Stimulated activated CD4-positive, alpha-beta T cell treated with anti-CD3 and anti-CD28 coated beads, TNF-alpha, amount 100 ng/mL, for 24 hours (primary cell): ENCODE results near the gene PAK1.

Source experiments
- DNase-seq, 3 experiments: peaks; one replicate each; pipeline ENCODE4 v3.0.0-alpha.2; 2020; ENCODE audit warnings: low read depth in 3 of 3

PAK1 gene

GRCh38 chr11:77436506-77436905 is 37.4 kb downstream of the PAK1 start:
- DNase-seq = no peak

- no peak for DNase-seq
Measured at GRCh38 chr11:77435972-77436371, 37.9 kb downstream of the PAK1 start.

GRCh38 chr11:77431813-77432212 is 42.1 kb downstream of the PAK1 start:
- no peak for DNase-seq

GRCh38 chr11:77428598-77428997 is 45.3 kb downstream of the PAK1 start:
- DNase-seq = no peak

- no peak for DNase-seq
Measured at GRCh38 chr11:77425346-77425745, 48.5 kb downstream of the PAK1 start.

- no peak for DNase-seq
Measured at GRCh38 chr11:77424644-77425043, 49.2 kb downstream of the PAK1 start.

- DNase-seq = no peak
Measured at GRCh38 chr11:77423624-77424023, 50.3 kb downstream of the PAK1 start.

- no peak for DNase-seq
Measured at GRCh38 chr11:77422687-77423086, 51.2 kb downstream of the PAK1 start.

GRCh38 chr11:77421041-77421723 is 52.7 kb downstream of the PAK1 start:
- DNase-seq = no peak

- DNase-seq = no peak
Measured at GRCh38 chr11:77418971-77419597, 54.8 kb downstream of the PAK1 start.

GRCh38 chr11:77418155-77418970 is 55.5 kb downstream of the PAK1 start:
- DNase-seq = no peak

GRCh38 chr11:77416357-77416756 is 57.5 kb downstream of the PAK1 start:
- no peak for DNase-seq

- no peak for DNase-seq
Measured at GRCh38 chr11:77413850-77414460, 59.9 kb downstream of the PAK1 start.

GRCh38 chr11:77412814-77413213 is 61.1 kb downstream of the PAK1 start:
- DNase-seq = no peak

- peak; percentile 53 to 80 (median 67) for DNase-seq
Measured at GRCh38 chr11:77411717-77412441, 62.0 kb downstream of the PAK1 start.

GRCh38 chr11:77411137-77411707 is 62.7 kb downstream of the PAK1 start:
- peak in 1 of 3 experiments; percentile 12 for DNase-seq

GRCh38 chr11:77410076-77410827 is 63.6 kb downstream of the PAK1 start:
- DNase-seq = no peak

GRCh38 chr11:77409046-77409445 is 64.8 kb downstream of the PAK1 start:
- no peak for DNase-seq

- DNase-seq = no peak
Measured at GRCh38 chr11:77407613-77408012, 66.3 kb downstream of the PAK1 start.

GRCh38 chr11:77406396-77406795 is 67.5 kb downstream of the PAK1 start:
- DNase-seq = no peak

GRCh38 chr11:77403211-77403610 is 70.7 kb downstream of the PAK1 start:
- no peak for DNase-seq
